LNCaP clone FGC (cell line): ENCODE data around the gene ATXN1.

ENCODE experiments used
- DNase-seq: peaks from one replicate; pipeline ENCODE4 v3.0.0-alpha.2; 2011; ENCODE audit warnings: low read depth
- H3K4me3 ChIP-seq: 2 replicates; pipeline ENCODE4 v1.5.1; 2011; ENCODE audit warnings: mild to moderate bottlenecking, low read depth, low read length, control low read depth
- CTCF ChIP-seq: IDR thresholded peaks from 2 replicates; pipeline ENCODE4 v1.5.1; 2012; ENCODE audit warnings: mild to moderate bottlenecking; ENCODE audit not compliant: control insufficient read depth, insufficient read depth; ENCODE audit errors: extremely low read depth

Gene ATXN1

DNA sequence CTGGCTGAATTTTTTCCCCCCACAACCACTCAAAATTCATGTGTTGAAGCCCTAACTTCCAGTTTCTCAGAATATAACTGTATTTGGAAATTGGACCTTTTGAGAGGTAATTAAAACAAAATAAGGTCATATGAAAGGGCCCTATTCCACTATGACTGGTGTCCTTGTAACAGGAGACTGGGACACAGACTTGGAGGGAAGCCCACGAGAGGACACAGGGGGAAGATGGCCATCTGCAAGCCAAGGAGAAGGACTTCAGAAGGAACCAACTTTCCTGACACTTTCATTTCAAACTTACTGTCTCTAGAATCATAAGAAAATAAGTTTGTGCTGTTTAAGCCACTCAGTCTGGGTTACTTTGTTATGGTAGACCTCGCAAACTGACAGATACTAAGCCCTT, 134.6 kb downstream of the ATXN1 start:
- no peak overlapping the region for H3K4me3 ChIP-seq
- no peak for DNase-seq
- TF ChIP-seq CTCF, result no peak

GRCh38 chr6:16625291-16626265, 135.7 kb downstream of the ATXN1 start:
- H3K4me3 ChIP-seq, result no peak overlapping the region
- DNase-seq, result no peak
- TF ChIP-seq CTCF, result no peak

GRCh38 chr6:16624636-16625290, 136.5 kb downstream of the ATXN1 start:
- no peak for DNase-seq

DNA sequence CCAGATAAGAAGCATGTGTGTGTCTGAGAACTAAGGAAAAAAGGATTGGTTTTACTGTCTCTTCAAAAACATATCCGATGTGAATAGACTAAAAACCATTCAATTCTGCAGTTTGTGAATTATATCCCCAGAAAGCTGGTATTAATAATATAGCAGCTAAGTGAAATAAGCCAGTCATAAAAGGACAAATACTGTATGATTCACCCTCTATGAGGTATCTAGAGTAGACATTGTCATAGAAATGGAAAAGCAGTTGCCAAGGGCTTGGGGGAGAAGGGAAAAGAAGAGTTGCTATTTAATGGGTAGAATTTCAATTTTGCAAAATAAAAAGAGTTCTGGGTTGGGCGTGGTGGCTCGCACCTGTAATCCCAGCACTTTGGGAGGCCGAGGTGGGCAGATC, 137.5 kb downstream of the ATXN1 start:
- DNase-seq, result no peak
- TF ChIP-seq CTCF, result no peak
- H3K4me3 ChIP-seq, result no peak overlapping the region

More at GRCh38 chr6:16624636-16625290, 136.5 kb downstream of the ATXN1 start:
- H3K4me3 ChIP-seq, result no peak overlapping the region
- no peak for TF ChIP-seq CTCF

DNA sequence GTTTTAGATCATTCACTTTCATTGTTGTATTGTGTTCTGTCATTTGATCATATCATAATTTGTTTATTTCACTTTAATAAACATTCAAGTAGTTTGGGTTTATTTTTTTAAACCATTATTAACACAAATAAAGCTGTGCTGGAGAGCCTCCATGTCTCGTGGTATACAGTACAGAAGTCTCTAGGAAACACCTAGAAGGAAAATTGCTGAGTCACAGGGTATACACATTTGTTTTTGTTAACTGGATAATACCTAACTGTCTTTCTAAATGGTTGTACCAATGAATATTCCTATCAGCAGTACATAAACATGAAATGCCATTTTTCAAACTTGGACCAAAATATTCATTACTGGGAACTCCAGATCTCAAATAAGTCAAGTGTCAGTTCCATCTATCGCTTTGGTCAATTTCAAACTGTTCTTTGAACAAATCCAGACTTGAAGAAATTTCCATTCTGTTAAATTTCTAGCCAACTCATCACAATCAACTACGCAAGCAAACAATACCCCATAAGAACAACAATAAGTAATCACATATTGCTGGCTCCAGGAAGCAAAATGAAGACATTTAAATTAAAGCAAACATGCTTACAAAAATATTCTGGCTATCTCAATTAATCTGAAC, 138.1 kb downstream of the ATXN1 start:
- no peak for DNase-seq
- no peak for TF ChIP-seq CTCF
- H3K4me3 ChIP-seq, result no peak overlapping the region

GRCh38 chr6:16622193-16622592, 139.1 kb downstream of the ATXN1 start:
- no peak overlapping the region for H3K4me3 ChIP-seq
- no peak for TF ChIP-seq CTCF
- no peak for DNase-seq
